Measurements from ENCODE around the gene ANXA3. TPM values are rescaled to one million over a fixed set of nuclear protein-coding genes. Genes with fewer than 3 reads are reported as not detected.

ANXA3 gene
- total RNA-seq, 1 donor from 2014 or later: 68.7 TPM

DNA sequence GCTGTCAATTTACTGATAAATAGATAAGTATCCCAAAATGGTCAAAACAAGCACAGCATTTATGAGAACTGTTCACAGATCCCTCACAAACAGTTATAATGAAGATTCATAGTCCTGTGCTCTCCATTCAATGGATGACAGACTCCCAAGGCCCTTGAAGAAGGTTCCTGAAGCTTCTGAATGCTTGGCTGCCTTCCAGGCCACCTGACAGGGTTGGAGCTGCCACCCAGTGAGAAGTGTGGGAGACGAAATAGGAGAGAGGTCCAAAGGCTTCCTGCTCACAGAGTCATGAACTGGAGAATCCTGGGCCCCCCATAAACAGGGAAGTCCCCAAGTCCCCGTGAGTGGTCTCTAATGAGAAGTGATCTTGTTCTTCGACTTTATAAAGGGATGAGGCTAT lies 26.0 kb upstream of the ANXA3 start:
- Histone ChIP-seq H4K20me1 (ENCODE audit: insufficient read depth, low read length) (no peaks in the 10 kb centered on the region), H3K79me2 (ENCODE audit: insufficient read depth, low read length) (no peaks in the 10 kb centered on the region), H3K4me3 (ENCODE audit: insufficient read depth, low read depth, low read length) (no peak overlapping the region), H3K4me2 (ENCODE audit: low read length) (no peak overlapping the region), H3K27ac (ENCODE audit: low read depth, low read length) (no peak overlapping the region), H3K9ac (ENCODE audit: low read length) (no peak overlapping the region), H3K27me3 (ENCODE audit: insufficient read depth, low read length) (no peaks in the 10 kb centered on the region), H2AFZ (ENCODE audit: low read depth, low read length) (no peak overlapping the region), H3K4me1 (ENCODE audit: insufficient read depth, low read length) (peaks cover 20% of the 10 kb centered on the region), H3K36me3 (ENCODE audit: insufficient read depth, low read length) (no peaks in the 10 kb centered on the region), H3K9me3 (ENCODE audit: insufficient read depth, low read depth, low read length) (no peaks in the 10 kb centered on the region)
- Mint-ChIP-seq H3K36me3 (ENCODE audit: low read depth, unreplicated experiment) (peaks cover 1% of the 10 kb centered on the region), H3K27ac (ENCODE audit: unreplicated experiment) (no peak overlapping the region), H3K9me3 (ENCODE audit: unreplicated experiment) (peaks cover 5% of the 10 kb centered on the region), H3K4me3 (ENCODE audit: unreplicated experiment) (no peak overlapping the region), H3K4me1 (ENCODE audit: low read depth, unreplicated experiment) (no peaks in the 10 kb centered on the region), H3K27me3 (ENCODE audit: low read depth, unreplicated experiment) (no peaks in the 10 kb centered on the region)
- TF ChIP-seq EZH2 (IDR thresholded peaks at IDR 0.05; ENCODE audit: insufficient read depth, low read length): no peak
- TF ChIP-seq, protein P1, sequence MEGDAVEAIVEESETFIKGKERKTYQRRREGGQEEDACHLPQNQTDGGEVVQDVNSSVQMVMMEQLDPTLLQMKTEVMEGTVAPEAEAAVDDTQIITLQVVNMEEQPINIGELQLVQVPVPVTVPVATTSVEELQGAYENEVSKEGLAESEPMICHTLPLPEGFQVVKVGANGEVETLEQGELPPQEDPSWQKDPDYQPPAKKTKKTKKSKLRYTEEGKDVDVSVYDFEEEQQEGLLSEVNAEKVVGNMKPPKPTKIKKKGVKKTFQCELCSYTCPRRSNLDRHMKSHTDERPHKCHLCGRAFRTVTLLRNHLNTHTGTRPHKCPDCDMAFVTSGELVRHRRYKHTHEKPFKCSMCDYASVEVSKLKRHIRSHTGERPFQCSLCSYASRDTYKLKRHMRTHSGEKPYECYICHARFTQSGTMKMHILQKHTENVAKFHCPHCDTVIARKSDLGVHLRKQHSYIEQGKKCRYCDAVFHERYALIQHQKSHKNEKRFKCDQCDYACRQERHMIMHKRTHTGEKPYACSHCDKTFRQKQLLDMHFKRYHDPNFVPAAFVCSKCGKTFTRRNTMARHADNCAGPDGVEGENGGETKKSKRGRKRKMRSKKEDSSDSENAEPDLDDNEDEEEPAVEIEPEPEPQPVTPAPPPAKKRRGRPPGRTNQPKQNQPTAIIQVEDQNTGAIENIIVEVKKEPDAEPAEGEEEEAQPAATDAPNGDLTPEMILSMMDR (IDR thresholded peaks at IDR 0.05; ENCODE audit: insufficient read depth, low read depth, low read length): no peak
- FAIRE-seq (no peak), DNase-seq (ENCODE audit: low read depth) (no peak)

DNA sequence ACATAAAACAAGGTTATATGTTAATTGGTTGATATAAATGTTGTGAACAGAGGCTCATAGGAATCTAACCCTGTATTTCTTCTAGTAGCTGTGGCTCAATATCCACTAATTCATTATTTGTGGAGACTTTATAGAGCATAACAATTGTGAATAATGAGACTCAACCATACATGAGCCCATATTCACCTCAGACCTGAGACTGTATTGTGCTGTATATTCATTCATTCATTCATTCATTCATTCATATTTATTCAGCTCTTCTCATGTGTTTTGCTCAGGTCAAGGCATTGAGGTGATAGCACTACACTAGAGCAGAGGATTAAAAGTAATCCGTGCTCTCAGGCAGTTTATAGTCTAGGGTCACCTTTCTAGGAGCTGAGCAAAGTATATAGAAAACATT lies 24.5 kb upstream of the ANXA3 start:
- H3K36me3 Mint-ChIP-seq (ENCODE audit: low read depth, unreplicated experiment): peaks cover 1% of the 10 kb centered on the region
- FAIRE-seq (no peak), DNase-seq (ENCODE audit: low read depth) (no peak)
- TF ChIP-seq, protein P1 (IDR thresholded peaks at IDR 0.05; ENCODE audit: insufficient read depth, low read depth, low read length): no peak
- TF ChIP-seq EZH2 (IDR thresholded peaks at IDR 0.05; ENCODE audit: insufficient read depth, low read length): no peak
- no peak overlapping the region for H3K27ac ChIP-seq (ENCODE audit: low read depth, low read length)
- no peaks in the 10 kb centered on the region for H4K20me1 ChIP-seq (ENCODE audit: insufficient read depth, low read length)
- H3K79me2 ChIP-seq (ENCODE audit: insufficient read depth, low read length): no peaks in the 10 kb centered on the region
- H3K9me3 Mint-ChIP-seq (ENCODE audit: unreplicated experiment): peaks cover 6% of the 10 kb centered on the region
- H3K4me2 ChIP-seq (ENCODE audit: low read length): no peak overlapping the region
- no peaks in the 10 kb centered on the region for H3K4me1 Mint-ChIP-seq (ENCODE audit: low read depth, unreplicated experiment)
- H3K9ac ChIP-seq (ENCODE audit: low read length): no peak overlapping the region
- H3K4me1 ChIP-seq (ENCODE audit: insufficient read depth, low read length): peaks cover 20% of the 10 kb centered on the region
- H3K4me3 ChIP-seq (ENCODE audit: insufficient read depth, low read depth, low read length): no peak overlapping the region
- no peaks in the 10 kb centered on the region for H3K27me3 Mint-ChIP-seq (ENCODE audit: low read depth, unreplicated experiment)
- H2AFZ ChIP-seq (ENCODE audit: low read depth, low read length): no peak overlapping the region
- H3K36me3 ChIP-seq (ENCODE audit: insufficient read depth, low read length): no peaks in the 10 kb centered on the region
- H3K27ac Mint-ChIP-seq (ENCODE audit: unreplicated experiment): no peak overlapping the region
- H3K9me3 ChIP-seq (ENCODE audit: insufficient read depth, low read depth, low read length): no peaks in the 10 kb centered on the region
- H3K27me3 ChIP-seq (ENCODE audit: insufficient read depth, low read length): no peaks in the 10 kb centered on the region
- no peak overlapping the region for H3K4me3 Mint-ChIP-seq (ENCODE audit: unreplicated experiment)

- H3K4me1 Mint-ChIP-seq (ENCODE audit: low read depth, unreplicated experiment): no peaks in the 10 kb centered on the region
- Histone ChIP-seq H3K4me3 (ENCODE audit: insufficient read depth, low read depth, low read length) (no peak overlapping the region), H2AFZ (ENCODE audit: low read depth, low read length) (no peak overlapping the region), H3K4me2 (ENCODE audit: low read length) (no peak overlapping the region), H3K9me3 (ENCODE audit: insufficient read depth, low read depth, low read length) (no peaks in the 10 kb centered on the region), H3K4me1 (ENCODE audit: insufficient read depth, low read length) (peaks cover 20% of the 10 kb centered on the region), H3K27ac (ENCODE audit: low read depth, low read length) (no peak overlapping the region), H3K79me2 (ENCODE audit: insufficient read depth, low read length) (no peaks in the 10 kb centered on the region), H4K20me1 (ENCODE audit: insufficient read depth, low read length) (no peaks in the 10 kb centered on the region), H3K9ac (ENCODE audit: low read length) (no peak overlapping the region), H3K36me3 (ENCODE audit: insufficient read depth, low read length) (no peaks in the 10 kb centered on the region), H3K27me3 (ENCODE audit: insufficient read depth, low read length) (no peaks in the 10 kb centered on the region)
- no peak for FAIRE-seq
- H3K9me3 Mint-ChIP-seq (ENCODE audit: unreplicated experiment): peaks cover 6% of the 10 kb centered on the region
- H3K27ac Mint-ChIP-seq (ENCODE audit: unreplicated experiment): no peak overlapping the region
- H3K27me3 Mint-ChIP-seq (ENCODE audit: low read depth, unreplicated experiment): no peaks in the 10 kb centered on the region
- DNase-seq (ENCODE audit: low read depth): no peak
- no peak overlapping the region for H3K4me3 Mint-ChIP-seq (ENCODE audit: unreplicated experiment)
- H3K36me3 Mint-ChIP-seq (ENCODE audit: low read depth, unreplicated experiment): peaks cover 1% of the 10 kb centered on the region
- TF ChIP-seq, protein P1 (IDR thresholded peaks at IDR 0.05; ENCODE audit: insufficient read depth, low read depth, low read length): no peak
These were observed 24.0 kb upstream of the ANXA3 start for GRCh38 chr4:78527555-78527954.
